Activated B cell treated with CpG ODN at 0.5 μM for 24 hours (primary cell): Measurements from ENCODE around the gene ANTXR2. TPM values are rescaled to one million over a fixed set of nuclear protein-coding genes. Genes with fewer than 3 reads are reported as not detected.

Experiments
- ATAC-seq: fragments of 200-7000 bp; cut with Tn5 transposase; one replicate; pipeline ENCODE4 v1.10.0; 2021; ENCODE audit warnings: low read depth, mild to moderate bottlenecking, moderate library complexity
- CTCF ChIA-PET: fragments of 350-600 bp; sonication (Branson Sonifier 250); formaldehyde crosslinking; loops from one replicate; lab custom pipeline; 2021; ENCODE audit warnings: antibody characterized with exemption; lab: Charles Lee
- POLR2A ChIA-PET: fragments of 350-600 bp; sonication (Branson Sonifier 250); formaldehyde crosslinking; loops from one replicate; lab custom pipeline; 2021; ENCODE audit warnings: antibody characterized with exemption; lab: Charles Lee
- DNase-seq: peaks from one replicate; pipeline ENCODE4 v3.0.0; 2022
- H3K27ac Mint-ChIP-seq: one replicate; pipeline ENCODE4 v1.8.0; 2020; ENCODE audit warnings: mixed read lengths
- H3K27me3 Mint-ChIP-seq: one replicate; pipeline ENCODE4 v1.8.0; 2021; ENCODE audit warnings: mixed read lengths
- H3K36me3 Mint-ChIP-seq: one replicate; pipeline ENCODE4 v1.8.0; 2021; ENCODE audit warnings: low read depth, mixed read lengths
- H3K4me1 Mint-ChIP-seq: one replicate; pipeline ENCODE4 v1.8.0; 2021; ENCODE audit warnings: mixed read lengths
- H3K4me3 Mint-ChIP-seq: one replicate; pipeline ENCODE4 v1.8.0; 2020; ENCODE audit warnings: mild to moderate bottlenecking, mixed read lengths
- H3K9me3 Mint-ChIP-seq: one replicate; pipeline ENCODE4 v1.8.0; 2020; ENCODE audit warnings: mixed read lengths
- CTCF ChIP-seq: fragments of 200-600 bp; IDR thresholded peaks from one replicate; pipeline ENCODE4 v1.8.0; 2022; ENCODE audit warnings: antibody characterized with exemption, mild to moderate bottlenecking
- intact Hi-C: fragments of 100-400 bp; cut with micrococcal nuclease; formaldehyde crosslinking; loops from one replicate; pipeline ENCODE4 v1.15.1; 2024
- total RNA-seq: library from RNA; stranded (reverse); gene quantifications from 2 replicates; pipeline ENCODE4 v1.2.3, GENCODE V29; 2022

ANTXR2 gene
- total RNA-seq, 1 donor from 2014 or later, result 19.6 TPM

DNA sequence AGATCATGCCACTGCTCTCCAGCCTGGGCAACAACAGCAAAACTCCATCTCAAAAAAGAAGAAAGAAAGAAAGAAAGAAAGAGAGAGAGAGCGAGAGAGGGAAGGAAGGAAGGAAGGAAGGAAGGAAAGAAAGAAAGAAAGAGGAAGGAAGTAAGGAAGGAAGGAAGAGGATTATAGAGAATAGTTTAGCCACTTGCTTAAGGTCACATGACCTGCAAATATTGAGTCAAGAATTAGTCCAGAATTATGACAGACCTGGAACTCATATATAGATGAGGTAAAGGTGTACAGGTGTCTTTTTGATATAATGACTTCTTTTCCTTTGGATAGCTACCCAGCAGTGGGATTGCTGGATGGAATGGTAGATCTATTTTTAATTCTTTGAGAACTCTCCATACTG lies 25.6 kb upstream of the ANTXR2 start:
- ATAC-seq, result no peak
- Mint-ChIP-seq H3K27me3 (peaks cover 6% of the 10 kb centered on the region), H3K9me3 (no peaks in the 10 kb centered on the region), H3K36me3 (no peaks in the 10 kb centered on the region), H3K27ac (no peak overlapping the region), H3K4me3 (no peak overlapping the region), H3K4me1 (no peaks in the 10 kb centered on the region)
- intact Hi-C loops, result no loop called here
- no peak for DNase-seq
- ChIA-PET CTCF (no interaction called here), POLR2A (interaction anchor here (0.6 kb wide), 1 partner anchor 108 kb away, joined by 3 read pairs; no protein-coding TSS in a partner anchor)
- TF ChIP-seq CTCF, result no peak

DNA sequence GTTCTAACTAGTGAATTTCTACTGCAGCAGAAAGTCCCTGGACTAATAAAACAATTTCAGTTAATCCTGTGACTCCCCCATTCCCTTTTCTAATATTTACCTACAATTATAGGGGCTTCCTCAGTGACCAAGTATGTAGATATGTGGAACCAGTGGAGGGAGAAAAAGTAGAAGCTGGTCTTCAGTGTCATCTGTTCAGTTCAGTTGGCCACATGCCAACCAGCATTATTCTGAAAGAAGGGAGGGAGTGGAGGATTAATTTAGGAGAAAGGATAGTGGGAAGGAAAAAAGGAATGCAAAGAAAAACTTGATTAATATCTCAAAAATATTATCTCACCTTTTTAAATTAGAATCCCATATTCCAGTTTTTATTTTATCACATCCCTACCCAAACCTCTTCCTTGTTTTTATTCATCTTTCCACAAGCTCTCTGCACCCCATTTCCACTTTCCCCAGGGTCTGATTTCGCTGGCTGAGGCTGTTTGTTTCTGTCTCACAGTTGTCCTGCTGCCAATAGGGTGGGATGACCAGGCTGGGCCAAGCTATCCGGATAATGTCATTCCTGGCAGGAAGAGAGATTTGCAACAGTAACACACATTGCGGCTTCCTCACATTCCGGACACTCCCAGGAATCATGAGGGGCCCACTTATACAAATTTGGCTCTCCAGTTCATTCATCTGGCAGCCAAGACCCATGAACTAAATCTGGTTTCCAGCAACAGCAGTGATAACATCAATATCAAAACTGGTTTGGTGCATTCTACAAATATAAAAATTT lies 24.6 kb upstream of the ANTXR2 start:
- DNase-seq (no peak), ATAC-seq (no peak)
- intact Hi-C loops, result no loop called here
- Mint-ChIP-seq H3K4me3 (no peak overlapping the region), H3K27me3 (peaks cover 8% of the 10 kb centered on the region), H3K27ac (no peak overlapping the region), H3K36me3 (no peaks in the 10 kb centered on the region), H3K4me1 (no peaks in the 10 kb centered on the region), H3K9me3 (no peaks in the 10 kb centered on the region)
- CTCF ChIA-PET, result no interaction called here
- TF ChIP-seq CTCF, result no peak
- POLR2A ChIA-PET, result no interaction called here

GRCh38 chr4:80096175-80096850 lies 23.3 kb upstream of the ANTXR2 start:
- CTCF ChIA-PET, result interaction anchor here (1.2 kb wide), 1 partner anchor 11 kb away, joined by 3 read pairs; no protein-coding TSS in a partner anchor
- peaks cover 14% of the 10 kb centered on the region for H3K27me3 Mint-ChIP-seq
- no peaks in the 10 kb centered on the region for H3K9me3 Mint-ChIP-seq
- H3K4me1 Mint-ChIP-seq, result no peaks in the 10 kb centered on the region
- POLR2A ChIA-PET, result no interaction called here
- no peak for ATAC-seq
- no peak for TF ChIP-seq CTCF
- no peak for DNase-seq
- no peaks in the 10 kb centered on the region for H3K36me3 Mint-ChIP-seq
- intact Hi-C loops, result no loop called here
- no peak overlapping the region for H3K27ac Mint-ChIP-seq
- no peak overlapping the region for H3K4me3 Mint-ChIP-seq

DNA sequence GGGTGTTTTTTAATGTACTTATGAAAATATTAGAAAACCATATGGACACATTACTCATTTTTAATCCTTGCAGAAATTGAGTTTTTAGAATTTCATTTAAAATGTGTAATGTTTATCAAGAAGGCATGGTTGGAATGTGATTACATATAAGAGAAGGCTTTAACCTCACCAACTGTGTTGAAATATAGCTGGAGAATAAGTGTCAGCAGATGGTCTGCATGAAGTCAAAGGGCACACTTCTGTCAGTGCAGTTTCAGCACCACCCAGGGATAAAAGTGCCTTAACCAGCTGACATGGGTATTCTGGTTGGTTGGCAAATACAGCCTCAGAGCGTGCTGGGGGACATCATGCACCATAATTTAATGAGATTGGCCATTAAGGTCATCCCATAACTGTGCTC lies 21.2 kb upstream of the ANTXR2 start:
- TF ChIP-seq CTCF, result no peak
- H3K9me3 Mint-ChIP-seq, result no peaks in the 10 kb centered on the region
- ChIA-PET POLR2A (no interaction called here), CTCF (interaction anchor here (0.9 kb wide), 1 partner anchor 22 kb away, joined by 3 read pairs; no protein-coding TSS in a partner anchor)
- no peaks in the 10 kb centered on the region for H3K4me1 Mint-ChIP-seq
- intact Hi-C loops, result no loop called here
- no peak for DNase-seq
- H3K4me3 Mint-ChIP-seq, result no peak overlapping the region
- H3K27me3 Mint-ChIP-seq, result peaks cover 14% of the 10 kb centered on the region
- no peak for ATAC-seq
- no peak overlapping the region for H3K27ac Mint-ChIP-seq
- no peaks in the 10 kb centered on the region for H3K36me3 Mint-ChIP-seq

- intact Hi-C loops, result no loop called here
- Mint-ChIP-seq H3K36me3 (no peaks in the 10 kb centered on the region), H3K9me3 (no peaks in the 10 kb centered on the region), H3K4me1 (no peaks in the 10 kb centered on the region), H3K27me3 (peaks cover 12% of the 10 kb centered on the region), H3K27ac (no peak overlapping the region), H3K4me3 (no peak overlapping the region)
- CTCF ChIA-PET, result no interaction called here
- TF ChIP-seq CTCF, result no peak
- no peak for DNase-seq
- no peak for ATAC-seq
- POLR2A ChIA-PET, result no interaction called here
These were observed 20.5 kb upstream of the ANTXR2 start for GRCh38 chr4:80093563-80093962.
